Gastroesophageal sphincter (tissue), 4 donors: ENCODE results near the gene STARD10. TPM values are rescaled to one million over a fixed set of nuclear protein-coding genes. Genes with fewer than 3 reads are reported as not detected.
"Not testable (repeated sequence)": the region's sequence is repeated elsewhere in the genome, so short reads cannot be mapped to it uniquely, and the experiment has no call there.

Experiments used
- ATAC-seq: fragments of 150-250 bp; one replicate; pipeline ENCODE4 v1.9.1; 2016; ENCODE audit warnings: mild to moderate bottlenecking, moderate library complexity
- H3K27ac ChIP-seq, 4 donors: fragments of 200-600 bp; sonication (generic) in 3 of 4; 1 replicate in 3 of 4; 2 replicates in 1 of 4; pipeline ENCODE4 v1.5.1; 2016 to 2019
- H3K27me3 ChIP-seq: fragments of 200-600 bp; sonication (generic); one replicate; pipeline ENCODE4 v1.5.1; 2019
- H3K36me3 ChIP-seq, 2 donors: fragments of 200-600 bp; sonication (generic); one replicate each; pipeline ENCODE4 v1.5.1; 2019; ENCODE audit warnings: control low read depth in 1 of 2
- H3K4me1 ChIP-seq, 3 donors: fragments of 200-600 bp; sonication (generic); 1 replicate in 2 of 3; 2 replicates in 1 of 3; pipeline ENCODE4 v1.5.1; 2016 to 2019; ENCODE audit warnings: control low read depth in 2 of 3
- H3K4me3 ChIP-seq, 2 donors: fragments of 200-600 bp; sonication (generic); one replicate each; pipeline ENCODE4 v1.5.1; 2019; ENCODE audit warnings: mild to moderate bottlenecking in 1 of 2, moderate library complexity in 1 of 2
- H3K9me3 ChIP-seq, 3 donors: fragments of 200-600 bp; sonication (generic); one replicate each; pipeline ENCODE4 v1.5.1; 2017 to 2019; ENCODE audit warnings: control low read depth in 2 of 3
- EP300 ChIP-seq: sonication (generic); formaldehyde crosslinking; IDR thresholded peaks from one replicate; pipeline ENCODE4 v1.6.1; 2017; ENCODE audit warnings: antibody characterized with exemption, mild to moderate bottlenecking
- POLR2A ChIP-seq, 2 donors: fragments of 450-650 bp; IDR thresholded peaks; one replicate each; pipeline ENCODE4 v1.6.1; 2017; ENCODE audit warnings: antibody characterized with exemption in 2 of 2, mild to moderate bottlenecking in 2 of 2, moderate library complexity in 1 of 2
- POLR2AphosphoS5 ChIP-seq: sonication (generic); formaldehyde crosslinking; IDR thresholded peaks from one replicate; pipeline ENCODE4 v1.6.1; 2017; ENCODE audit warnings: antibody characterized with exemption
- WGBS, 2 donors: methylation state at CpG; one replicate each; pipeline ENCODE4 v1.1.5; 2018; ENCODE audit warnings: low coverage in 1 of 2; 5-methylcytosine and 5-hydroxymethylcytosine counted together
- total RNA-seq, 4 donors: library from RNA; depleted of rRNA; stranded (reverse); fragments of >200 nt; gene quantifications; one replicate each; pipeline ENCODE4 v1.1.0, GENCODE V29; 2016
- TF ChIP-seq, protein P1 (sequence below), 4 experiments: fragments of 200-600 bp in 2 of 4; fragments of 450-650 bp in 2 of 4; sonication (generic) in 1 of 4; IDR thresholded peaks; one replicate each; pipeline ENCODE4 v1.5.1; 2017 to 2019; ENCODE audit warnings: antibody characterized with exemption in 4 of 4, mild to moderate bottlenecking in 2 of 4, moderate library complexity in 2 of 4

STARD10 gene
- total RNA-seq, 4 donors from 2014 or later, result 35.8 to 56.6 (median 45.0) TPM

DNA sequence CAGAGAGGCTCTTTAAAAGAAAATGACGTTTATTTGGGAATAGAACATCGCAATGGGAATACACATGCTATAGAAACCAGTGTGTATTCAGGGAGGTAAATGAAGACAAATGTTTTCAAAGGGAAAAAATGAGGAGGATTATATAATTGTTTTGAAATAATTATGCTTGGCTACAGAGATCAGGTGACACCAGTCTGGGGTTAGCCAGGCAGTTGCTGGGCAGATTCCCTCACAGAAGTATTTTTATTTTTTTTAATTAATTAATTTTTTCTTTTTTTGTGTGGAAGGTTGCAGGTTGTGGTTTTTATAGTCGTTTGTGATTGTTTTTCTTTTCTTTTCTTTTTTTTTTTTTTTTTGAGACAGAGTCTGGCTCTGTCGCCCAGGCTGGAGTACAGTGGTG is 5.6 kb upstream of the STARD10 start:
- no peaks in the 10 kb centered on the region for H3K36me3 ChIP-seq
- peaks cover 0 to 5% (median 1%) of the 10 kb centered on the region in 3 donors for H3K4me1 ChIP-seq
- no peak for ATAC-seq

DNA sequence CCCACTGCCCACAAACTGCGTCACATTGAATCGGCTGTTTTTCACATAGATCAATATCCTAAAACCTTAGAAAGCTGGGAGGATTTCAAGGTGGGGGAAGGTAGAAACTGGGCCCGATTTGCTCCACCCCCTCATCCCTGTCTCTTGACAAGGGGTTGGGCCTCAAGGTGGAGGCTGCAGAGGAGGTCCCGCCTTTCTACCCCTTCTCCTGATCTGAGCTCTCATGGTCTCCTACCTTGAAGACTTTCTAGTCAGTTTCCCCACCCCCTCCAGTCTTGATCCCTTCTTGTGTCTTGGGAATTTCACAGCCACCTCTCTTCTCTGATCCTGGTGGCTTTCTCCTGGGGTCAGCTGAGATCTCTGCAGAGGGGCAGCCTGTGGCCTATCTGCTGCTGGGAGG is 4.5 kb upstream of the STARD10 start:
- no peak for TF ChIP-seq EP300
- Histone ChIP-seq H3K36me3 (no peaks in the 10 kb centered on the region), H3K4me1 (peaks cover 0 to 12% (median 4%) of the 10 kb centered on the region in 3 donors), H3K4me3 (no peak overlapping the region), H3K27me3 (no peaks in the 10 kb centered on the region), H3K27ac (no peak overlapping the region), H3K9me3 (no peaks in the 10 kb centered on the region)
- ATAC-seq, result no peak
- WGBS, 2 donors, result 55% methylated on average over 2 of the region's 4 CpGs; no CpG with 5 or more reads in 1 of the 2 donors

More for the DNA sequence above, 5.6 kb upstream of the STARD10 start:
- TF ChIP-seq, protein P1, sequence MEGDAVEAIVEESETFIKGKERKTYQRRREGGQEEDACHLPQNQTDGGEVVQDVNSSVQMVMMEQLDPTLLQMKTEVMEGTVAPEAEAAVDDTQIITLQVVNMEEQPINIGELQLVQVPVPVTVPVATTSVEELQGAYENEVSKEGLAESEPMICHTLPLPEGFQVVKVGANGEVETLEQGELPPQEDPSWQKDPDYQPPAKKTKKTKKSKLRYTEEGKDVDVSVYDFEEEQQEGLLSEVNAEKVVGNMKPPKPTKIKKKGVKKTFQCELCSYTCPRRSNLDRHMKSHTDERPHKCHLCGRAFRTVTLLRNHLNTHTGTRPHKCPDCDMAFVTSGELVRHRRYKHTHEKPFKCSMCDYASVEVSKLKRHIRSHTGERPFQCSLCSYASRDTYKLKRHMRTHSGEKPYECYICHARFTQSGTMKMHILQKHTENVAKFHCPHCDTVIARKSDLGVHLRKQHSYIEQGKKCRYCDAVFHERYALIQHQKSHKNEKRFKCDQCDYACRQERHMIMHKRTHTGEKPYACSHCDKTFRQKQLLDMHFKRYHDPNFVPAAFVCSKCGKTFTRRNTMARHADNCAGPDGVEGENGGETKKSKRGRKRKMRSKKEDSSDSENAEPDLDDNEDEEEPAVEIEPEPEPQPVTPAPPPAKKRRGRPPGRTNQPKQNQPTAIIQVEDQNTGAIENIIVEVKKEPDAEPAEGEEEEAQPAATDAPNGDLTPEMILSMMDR (IDR thresholded peaks at IDR 0.05), result no peak
- TF ChIP-seq POLR2AphosphoS5 (no peak), EP300 (no peak), POLR2A (IDR thresholded peaks at IDR 0.05) (no peak)
- no peaks in the 10 kb centered on the region for H3K27me3 ChIP-seq
- WGBS, 2 donors, result 47 to 48% methylated on average over 2 to 3 of the region's 4 CpGs
- no peak overlapping the region for H3K4me3 ChIP-seq
- no peak overlapping the region for H3K27ac ChIP-seq
- no peaks in the 10 kb centered on the region for H3K9me3 ChIP-seq

DNA sequence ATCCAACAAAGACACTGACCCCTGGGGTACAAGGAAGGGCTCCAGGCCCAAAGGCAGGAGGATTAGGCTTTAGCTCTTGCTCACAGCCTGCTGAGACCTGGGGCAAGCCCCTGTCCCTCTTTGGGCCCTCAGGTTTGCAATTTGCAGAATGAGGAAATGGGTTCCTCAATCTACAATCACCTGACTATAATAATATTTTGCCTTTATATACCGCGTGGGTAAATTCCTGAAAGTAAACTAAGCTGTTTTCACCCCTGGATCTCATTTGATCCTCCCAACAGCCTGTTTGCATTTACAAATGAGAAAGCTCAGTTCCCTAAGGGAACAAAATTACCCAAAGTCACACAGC is 797 bp downstream of the STARD10 start:
- peak overlapping the region in 1 of 2 donors; percentile 65 for H3K4me3 ChIP-seq
- H3K27ac ChIP-seq, result peak overlapping the region; percentile 87 to 94 (median 90)
- peaks cover 0 to 35% (median 11%) of the 10 kb centered on the region in 3 donors for H3K4me1 ChIP-seq
- ATAC-seq, result no peak
- H3K36me3 ChIP-seq, result no peaks in the 10 kb centered on the region
- H3K9me3 ChIP-seq, result no peaks in the 10 kb centered on the region
- 42 to 70% methylated on average over 2 of the region's 2 CpGs for WGBS, 2 donors
- TF ChIP-seq EP300 (no peak), POLR2AphosphoS5 (no peak), POLR2A (IDR thresholded peaks at IDR 0.05) (no peak)
- TF ChIP-seq, protein P1 (IDR thresholded peaks at IDR 0.05), result no peak
- H3K27me3 ChIP-seq, result no peaks in the 10 kb centered on the region

DNA sequence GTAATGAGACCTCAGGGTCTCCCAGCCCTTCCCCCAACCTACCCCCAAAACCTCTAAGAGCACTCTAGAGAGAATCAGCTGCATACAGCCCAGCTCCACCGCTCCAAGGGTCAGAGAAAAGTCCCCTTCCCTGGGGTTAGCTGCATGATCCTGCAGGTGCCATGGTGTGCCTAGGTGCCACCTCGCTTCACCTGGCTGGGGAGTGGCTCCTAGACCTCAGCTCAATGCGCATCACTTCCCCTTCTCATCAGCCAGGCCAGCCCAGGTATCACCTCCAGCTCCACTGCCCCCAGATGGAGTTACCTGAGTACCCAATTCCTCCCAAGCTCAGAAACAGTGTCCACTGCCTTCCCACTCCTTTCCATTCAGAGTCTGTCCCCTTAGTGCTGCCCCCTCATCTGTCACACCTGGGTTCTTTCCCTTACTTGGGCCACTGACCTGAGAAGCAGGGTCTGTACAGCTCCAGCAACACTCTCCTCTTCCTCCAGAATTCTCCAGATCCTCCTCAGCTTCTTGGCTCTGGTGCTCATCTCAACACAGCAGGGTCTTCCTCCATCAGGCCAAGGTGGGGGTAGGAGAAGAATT is 1.3 kb downstream of the STARD10 start:
- WGBS, 2 donors, result 100% methylated on average over 2 of the region's 3 CpGs; no CpG with 5 or more reads in 1 of the 2 donors
- TF ChIP-seq POLR2AphosphoS5, result no peak
- no peak for TF ChIP-seq POLR2A (IDR thresholded peaks at IDR 0.05)
- TF ChIP-seq EP300, result no peak
- TF ChIP-seq, protein P1 (IDR thresholded peaks at IDR 0.05), result no peak
- no peak for ATAC-seq
- H3K36me3 ChIP-seq, result no peaks in the 10 kb centered on the region
- H3K27me3 ChIP-seq, result no peaks in the 10 kb centered on the region
- peaks cover 0 to 35% (median 11%) of the 10 kb centered on the region in 3 donors for H3K4me1 ChIP-seq
- no peak overlapping the region for H3K4me3 ChIP-seq
- H3K27ac ChIP-seq, result peak overlapping the region; percentile 87 to 94 (median 90)
- H3K9me3 ChIP-seq, result no peaks in the 10 kb centered on the region

DNA sequence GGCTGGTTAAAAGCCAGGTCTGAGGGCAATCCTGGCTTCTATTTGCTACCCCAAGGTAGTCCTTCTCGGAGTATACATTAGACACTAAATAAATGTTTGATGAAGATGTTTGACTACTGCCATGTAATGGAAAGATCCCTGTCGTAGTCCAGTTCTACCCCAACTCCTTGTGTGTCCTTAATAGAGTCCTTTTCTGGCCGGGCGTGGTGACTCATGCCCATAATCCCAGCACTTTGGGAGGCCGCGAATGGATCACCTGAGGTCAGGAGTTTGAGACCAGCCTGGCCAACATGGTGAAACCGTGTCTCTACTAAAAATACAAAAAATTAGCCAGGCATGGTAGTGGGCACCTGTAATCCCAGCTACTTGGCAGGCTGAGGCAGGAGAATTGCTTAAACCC is 2.6 kb downstream of the STARD10 start:
- not testable (repeated sequence) for H3K9me3 ChIP-seq, H3K4me3 ChIP-seq, ATAC-seq, H3K27ac ChIP-seq, H3K36me3 ChIP-seq, H3K27me3 ChIP-seq
- 60 to 81% methylated on average over 1 to 5 of the region's 7 CpGs for WGBS, 2 donors
- peaks cover 0 to 35% (median 11%) of the 10 kb centered on the region in 3 donors for H3K4me1 ChIP-seq

DNA sequence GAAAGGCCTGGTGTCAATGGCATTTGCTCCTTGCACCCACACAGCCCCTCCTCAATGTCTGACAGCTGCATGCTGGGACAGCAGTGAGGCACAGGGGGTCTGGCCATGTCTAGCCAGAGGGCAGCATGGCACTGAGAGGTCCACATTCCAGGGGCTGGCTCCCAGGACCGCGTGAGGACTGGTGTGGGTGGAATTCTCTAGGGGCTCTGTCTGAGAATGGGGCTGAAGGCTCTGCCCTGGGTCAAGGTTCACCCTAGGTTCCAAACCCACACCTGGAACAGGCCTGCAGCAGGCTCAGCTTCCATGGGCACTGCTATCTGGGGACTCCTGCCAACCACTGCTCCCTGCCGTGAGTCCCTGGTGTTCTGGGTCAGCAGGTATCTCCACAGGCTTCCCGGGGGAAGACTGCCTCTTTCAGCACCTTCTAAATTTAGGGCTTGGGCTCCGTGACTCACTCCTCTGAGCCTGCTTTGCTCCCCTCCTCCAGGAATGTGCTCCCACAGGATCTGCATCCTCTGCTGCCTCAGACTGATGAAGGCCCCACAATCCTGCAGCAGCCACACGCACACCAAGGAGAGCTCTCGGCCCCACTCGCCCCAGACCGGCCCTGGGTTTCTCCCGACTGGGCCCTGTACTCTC is 4.2 kb downstream of the STARD10 start:
- Histone ChIP-seq H3K27ac (peak overlapping the region in 1 of 4 donors; percentile 24), H3K9me3 (no peaks in the 10 kb centered on the region), H3K4me1 (peaks cover 0 to 31% (median 11%) of the 10 kb centered on the region in 3 donors), H3K36me3 (no peaks in the 10 kb centered on the region), H3K4me3 (no peak overlapping the region), H3K27me3 (no peaks in the 10 kb centered on the region)
- ATAC-seq, result no peak
- 60 to 63% methylated on average over 1 to 5 of the region's 10 CpGs for WGBS, 2 donors
- TF ChIP-seq POLR2A (IDR thresholded peaks at IDR 0.05) (no peak), POLR2AphosphoS5 (no peak), EP300 (no peak)
- TF ChIP-seq, protein P1 (IDR thresholded peaks at IDR 0.05), result no peak
